Skeletal muscle satellite cell (primary cell): ENCODE results near the gene TM9SF4.
A peak's percentile ranks its signal among the peaks of the same experiment; 100 is the strongest.

Experiments used
- H3K27me3 ChIP-seq: 2 replicates; pipeline ENCODE4 v1.7.0; 2013; ENCODE audit warnings: low read length; ENCODE audit not compliant: control insufficient read depth, insufficient read depth
- H3K36me3 ChIP-seq: 2 replicates; pipeline ENCODE4 v1.7.0; 2013; ENCODE audit warnings: mild to moderate bottlenecking, control low read depth, low read length; ENCODE audit not compliant: insufficient read depth
- H3K4me1 ChIP-seq: 2 replicates; pipeline ENCODE4 v1.7.0; 2013; ENCODE audit warnings: low read length; ENCODE audit not compliant: control insufficient read depth, insufficient read depth
- H3K4me2 ChIP-seq: 2 replicates; pipeline ENCODE4 v1.7.0; 2013; ENCODE audit warnings: mild to moderate bottlenecking, low read length
- H3K4me3 ChIP-seq: 2 replicates; pipeline ENCODE4 v1.7.0; 2013; ENCODE audit warnings: low read length
- H3K9ac ChIP-seq: 2 replicates; pipeline ENCODE4 v1.7.0; 2013; ENCODE audit warnings: mild to moderate bottlenecking, low read depth, low read length, moderate library complexity
- H3K9me3 ChIP-seq: replicated peaks from 2 replicates; pipeline ENCODE4 v1.7.0; 2013; ENCODE audit warnings: mild to moderate bottlenecking, control low read depth, low read length

TM9SF4 gene

DNA sequence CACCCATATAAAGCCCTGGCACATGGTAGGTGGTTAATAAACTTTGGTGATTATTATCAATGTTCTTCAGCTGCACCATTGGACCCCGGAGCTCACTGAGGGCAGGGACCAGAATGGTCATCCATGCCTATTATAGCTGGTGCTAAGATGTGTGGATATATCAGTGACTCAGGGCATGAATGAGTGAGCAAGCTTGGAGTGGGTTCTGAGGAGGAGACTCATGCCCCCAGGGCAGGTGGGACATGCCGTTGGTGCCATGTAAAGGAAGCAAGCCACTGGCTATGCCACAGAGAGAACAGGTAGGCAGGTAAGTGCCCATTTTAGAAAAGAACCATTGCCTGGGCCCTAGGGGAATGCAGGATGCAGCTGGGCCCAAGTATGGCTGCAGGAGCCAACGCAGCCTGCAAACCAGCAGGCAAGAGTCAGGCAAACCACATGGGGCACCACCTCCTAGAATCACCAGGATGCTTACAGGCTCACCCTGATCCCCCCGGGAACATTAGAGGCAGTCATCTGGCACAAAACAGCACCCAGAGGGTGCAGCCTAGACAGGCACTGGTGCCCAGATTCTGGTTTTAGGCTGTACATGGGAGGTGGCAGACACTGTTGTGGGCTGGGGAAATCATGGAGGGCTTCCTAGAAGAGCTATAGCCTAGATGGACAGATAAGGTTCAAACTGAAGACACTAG lies 74.6 kb downstream of the TM9SF4 start:
- H3K9me3 ChIP-seq: no peaks in the 10 kb centered on the region
- no peak overlapping the region for H3K4me3 ChIP-seq

DNA sequence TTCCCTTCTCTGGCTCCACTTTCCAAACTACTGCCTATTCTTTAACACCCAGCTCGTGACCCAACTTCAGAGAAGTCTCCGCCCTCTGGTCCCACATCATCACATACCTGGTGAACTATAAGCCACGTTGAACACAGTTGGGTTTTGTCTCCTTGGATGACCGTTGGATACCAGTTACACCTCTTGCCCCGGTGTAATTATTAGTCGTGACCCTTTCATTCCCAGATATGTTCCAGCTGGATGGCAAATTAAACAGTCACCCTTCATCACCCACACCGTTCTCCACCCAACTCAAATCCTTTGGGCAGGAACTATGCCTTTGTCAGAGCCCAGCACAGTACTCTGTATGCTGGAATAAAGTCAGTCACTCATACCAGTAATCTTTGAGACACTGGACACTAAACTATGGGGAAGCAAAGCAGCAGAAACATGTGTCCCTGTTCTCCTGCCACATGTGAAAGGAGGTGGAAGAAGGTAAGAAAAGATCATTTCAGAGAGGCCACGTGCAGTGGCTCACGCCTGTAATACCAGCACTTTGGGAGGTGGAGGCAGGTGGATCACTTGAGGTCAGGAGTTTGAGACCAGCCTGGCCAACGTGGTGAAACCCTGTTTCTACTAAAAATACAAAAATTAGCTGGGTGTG lies 75.6 kb downstream of the TM9SF4 start:
- Histone ChIP-seq H3K36me3 (no peaks in the 10 kb centered on the region), H3K4me1 (peaks cover 8% of the 10 kb centered on the region), H3K9me3 (no peaks in the 10 kb centered on the region), H3K27me3 (no peaks in the 10 kb centered on the region), H3K4me3 (no peak overlapping the region), H3K9ac (no peak overlapping the region), H3K4me2 (no peak overlapping the region)

More for the DNA sequence above, 74.6 kb downstream of the TM9SF4 start:
- Histone ChIP-seq H3K36me3 (no peaks in the 10 kb centered on the region), H3K27me3 (no peaks in the 10 kb centered on the region), H3K9ac (no peak overlapping the region), H3K4me1 (peaks cover under 1% of the 10 kb centered on the region), H3K4me2 (no peak overlapping the region)

DNA sequence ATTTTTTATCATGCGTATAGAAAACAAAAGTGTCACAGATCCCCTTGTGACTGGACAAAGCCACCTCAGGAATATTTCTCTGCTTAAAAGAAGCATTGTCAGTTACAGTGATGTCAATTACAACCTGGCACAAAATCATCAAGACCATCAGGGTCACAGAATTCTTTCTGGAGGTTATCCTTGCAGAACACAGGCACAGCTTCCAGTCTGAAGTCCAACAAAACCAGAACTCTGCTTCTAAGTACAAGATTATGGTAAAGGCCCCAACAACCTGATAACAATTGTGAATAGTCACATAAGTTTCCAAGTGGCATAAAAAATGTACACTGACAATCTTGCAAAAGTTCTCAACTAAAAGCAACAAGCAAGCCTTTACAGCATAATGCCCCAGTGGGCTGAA lies 77.0 kb downstream of the TM9SF4 start:
- Histone ChIP-seq H3K4me1 (peaks cover 12% of the 10 kb centered on the region), H3K27me3 (no peaks in the 10 kb centered on the region), H3K9me3 (no peaks in the 10 kb centered on the region), H3K36me3 (no peaks in the 10 kb centered on the region), H3K4me2 (no peak overlapping the region), H3K9ac (no peak overlapping the region), H3K4me3 (no peak overlapping the region)

DNA sequence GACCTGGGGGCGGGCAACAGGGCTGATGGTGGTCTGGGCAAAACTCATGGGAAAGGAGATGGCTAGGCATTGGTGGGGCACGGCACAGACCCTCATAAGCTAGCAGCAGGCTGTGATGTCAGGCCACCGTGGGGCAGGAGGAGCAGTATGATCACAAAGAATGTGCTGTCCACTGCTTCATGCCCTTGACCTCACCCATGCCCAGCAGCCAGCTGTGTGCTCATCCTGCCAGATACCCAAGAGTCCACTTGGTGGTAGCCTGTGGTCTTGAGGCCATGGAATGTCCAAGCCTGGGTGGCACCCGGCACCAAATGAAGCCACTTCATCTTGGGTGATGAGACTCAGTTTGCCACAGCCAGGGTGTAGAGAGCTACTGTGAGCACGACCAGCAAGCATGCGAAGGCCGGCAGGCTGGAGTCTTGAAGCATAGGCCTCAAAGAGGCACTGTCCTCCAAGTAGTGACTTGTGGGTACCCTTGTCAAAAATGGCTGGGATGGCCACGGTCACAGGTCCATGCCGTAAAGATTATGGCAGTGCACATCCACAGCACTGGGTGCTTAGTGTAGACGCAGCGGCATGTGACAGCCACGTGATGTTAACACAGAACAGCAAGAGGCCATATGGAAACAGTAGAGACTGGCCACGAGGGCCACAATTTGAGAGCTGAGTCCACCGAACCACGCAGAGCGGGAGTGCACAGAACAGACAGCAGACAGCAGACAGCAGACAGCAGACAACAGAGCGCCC lies 79.0 kb downstream of the TM9SF4 start:
- H3K4me3 ChIP-seq: no peak overlapping the region
- peaks cover 12% of the 10 kb centered on the region for H3K4me1 ChIP-seq
- no peaks in the 10 kb centered on the region for H3K27me3 ChIP-seq
- H3K4me2 ChIP-seq: peak overlapping the region; percentile 89
- H3K9ac ChIP-seq: no peak overlapping the region
- no peaks in the 10 kb centered on the region for H3K9me3 ChIP-seq
- H3K36me3 ChIP-seq: peaks cover 4% of the 10 kb centered on the region

DNA sequence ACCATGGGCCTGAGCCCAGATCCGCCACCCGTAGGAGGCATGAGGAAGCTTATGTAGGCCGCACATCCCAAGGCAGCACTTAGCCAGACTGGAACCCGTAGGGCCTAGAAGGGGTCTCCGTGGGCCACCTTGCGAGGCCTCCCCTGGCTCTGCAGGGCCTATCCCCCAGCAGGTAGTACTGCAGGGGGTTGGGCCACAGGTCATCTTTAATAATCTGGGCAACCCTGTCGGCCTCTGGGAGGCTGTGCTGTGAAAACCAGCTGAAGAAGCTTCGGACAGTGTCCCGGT lies 79.6 kb downstream of the TM9SF4 start:
- Histone ChIP-seq H3K9me3 (no peaks in the 10 kb centered on the region), H3K27me3 (no peaks in the 10 kb centered on the region), H3K4me2 (peak overlapping the region; percentile 89), H3K36me3 (peaks cover 4% of the 10 kb centered on the region), H3K4me3 (peak overlapping the region; percentile 77), H3K4me1 (peaks cover 12% of the 10 kb centered on the region), H3K9ac (peak overlapping the region; percentile 92)

DNA sequence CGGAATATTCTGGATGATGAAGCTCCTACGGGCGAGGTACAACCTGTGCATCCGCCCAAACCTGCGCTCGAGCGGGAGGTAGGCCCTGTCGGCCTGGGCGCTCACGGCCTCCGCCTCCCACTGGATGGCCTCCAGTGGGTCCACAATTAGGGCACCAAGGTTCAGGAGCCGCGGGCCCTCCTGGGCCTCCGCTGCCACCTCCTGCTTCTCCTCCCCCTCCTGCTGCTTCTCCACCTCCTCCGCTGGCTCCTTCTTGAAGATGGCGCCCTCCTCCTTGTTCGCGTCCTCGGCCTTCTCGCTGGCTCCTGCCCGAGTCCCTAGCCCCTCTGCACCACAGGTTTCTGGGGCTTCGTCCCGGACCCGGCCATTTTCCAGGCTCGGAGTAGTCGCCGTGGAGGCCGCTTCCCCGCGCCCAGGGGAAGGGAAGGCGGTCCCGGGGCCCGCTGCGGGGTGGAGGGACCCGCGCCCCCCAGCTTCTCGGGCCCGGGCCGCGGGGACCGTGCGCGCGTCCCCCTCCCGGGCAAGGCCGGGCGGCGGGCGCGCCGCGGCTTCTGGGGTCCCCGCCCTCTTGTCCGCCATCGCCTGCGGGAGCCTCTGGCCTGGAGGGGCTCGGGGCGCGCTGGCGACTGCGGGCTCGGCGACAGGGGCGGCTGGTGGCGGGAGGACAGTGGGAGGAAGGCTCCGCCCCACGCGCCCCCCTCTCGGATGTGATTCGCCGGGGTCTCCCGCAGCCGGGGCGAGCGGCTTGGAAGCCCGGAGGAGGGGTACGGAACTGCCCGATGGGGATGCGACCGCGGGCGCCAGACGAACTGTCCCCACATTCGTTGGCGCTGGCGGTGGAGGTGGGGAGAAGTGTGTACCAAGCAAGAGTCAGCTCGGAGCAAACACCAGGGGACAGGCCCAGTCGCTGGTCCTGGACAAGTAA lies 80.4 kb downstream of the TM9SF4 start:
- H3K9ac ChIP-seq: peak overlapping the region; percentile 92

DNA sequence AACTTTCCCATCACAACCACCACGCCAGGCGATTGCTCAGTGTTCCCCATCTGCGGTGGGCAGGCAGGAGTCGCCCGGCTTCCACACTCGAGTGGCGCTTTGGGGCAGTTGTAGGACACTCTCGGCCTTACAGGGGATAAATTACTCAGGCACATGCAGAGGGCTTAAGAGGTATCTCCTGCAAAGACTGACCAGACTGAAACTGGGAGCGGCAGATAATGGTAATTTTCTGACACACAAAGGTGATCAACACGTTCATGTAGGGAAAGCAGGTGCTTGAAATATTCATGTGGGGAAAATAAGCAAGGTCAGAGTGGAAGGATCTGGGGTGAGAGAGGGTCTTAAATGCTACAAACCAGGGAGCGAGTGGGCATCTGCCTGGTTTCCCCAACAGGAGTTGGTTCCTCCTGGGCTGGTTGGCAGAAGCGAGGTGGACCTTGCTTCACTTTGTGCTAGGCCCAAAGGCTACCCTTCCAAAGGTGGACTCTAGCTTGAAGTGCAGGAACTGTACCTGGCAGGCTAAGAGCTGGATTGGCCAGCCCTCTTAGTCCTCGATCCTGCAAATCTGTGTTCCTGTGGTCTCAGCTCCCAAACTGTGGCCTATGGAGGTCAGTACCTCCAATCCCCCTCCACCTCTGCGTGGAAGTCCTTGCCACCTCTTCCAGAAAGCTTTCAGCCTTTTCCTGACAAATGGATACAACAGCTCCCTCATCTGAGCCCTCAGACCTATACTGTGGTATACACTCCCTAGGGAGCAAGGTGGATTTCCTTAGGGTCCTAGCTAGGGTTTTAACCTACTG lies 81.3 kb downstream of the TM9SF4 start:
- Histone ChIP-seq H3K4me2 (peak overlapping the region; percentile 89), H3K36me3 (peaks cover 14% of the 10 kb centered on the region), H3K27me3 (no peaks in the 10 kb centered on the region), H3K4me3 (peak overlapping the region; percentile 77), H3K9ac (peak overlapping the region; percentile 92), H3K4me1 (peaks cover 12% of the 10 kb centered on the region), H3K9me3 (no peaks in the 10 kb centered on the region)

More for the DNA sequence above, 80.4 kb downstream of the TM9SF4 start:
- H3K4me2 ChIP-seq: peak overlapping the region; percentile 89
- no peaks in the 10 kb centered on the region for H3K9me3 ChIP-seq
- no peaks in the 10 kb centered on the region for H3K27me3 ChIP-seq
- H3K36me3 ChIP-seq: peaks cover 6% of the 10 kb centered on the region
- H3K4me1 ChIP-seq: peaks cover 12% of the 10 kb centered on the region
- peak overlapping the region; percentile 77 for H3K4me3 ChIP-seq

DNA sequence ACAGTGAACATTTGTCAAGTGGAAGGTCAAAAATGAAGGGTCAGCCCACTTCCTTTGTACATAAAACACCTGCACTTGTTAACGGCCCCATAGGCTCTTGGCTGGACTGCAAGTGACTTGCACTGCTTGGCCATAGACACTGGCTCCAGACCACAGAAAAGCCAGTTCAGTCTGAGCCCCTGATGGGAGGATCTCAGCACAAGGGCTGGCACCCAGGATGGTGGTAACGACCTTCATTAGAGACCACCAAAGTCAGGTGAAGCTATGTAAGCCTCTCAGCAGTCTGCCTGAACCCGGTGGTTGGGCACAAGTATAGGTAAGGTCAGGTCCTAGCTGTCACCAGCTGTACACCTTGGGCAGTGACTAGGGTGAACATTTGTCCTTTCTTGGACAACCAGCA lies 81.9 kb downstream of the TM9SF4 start:
- no peak overlapping the region for H3K4me3 ChIP-seq
- no peak overlapping the region for H3K4me2 ChIP-seq
- no peaks in the 10 kb centered on the region for H3K9me3 ChIP-seq
- peaks cover 20% of the 10 kb centered on the region for H3K36me3 ChIP-seq
- no peaks in the 10 kb centered on the region for H3K27me3 ChIP-seq
- no peak overlapping the region for H3K9ac ChIP-seq
- H3K4me1 ChIP-seq: peaks cover 12% of the 10 kb centered on the region

DNA sequence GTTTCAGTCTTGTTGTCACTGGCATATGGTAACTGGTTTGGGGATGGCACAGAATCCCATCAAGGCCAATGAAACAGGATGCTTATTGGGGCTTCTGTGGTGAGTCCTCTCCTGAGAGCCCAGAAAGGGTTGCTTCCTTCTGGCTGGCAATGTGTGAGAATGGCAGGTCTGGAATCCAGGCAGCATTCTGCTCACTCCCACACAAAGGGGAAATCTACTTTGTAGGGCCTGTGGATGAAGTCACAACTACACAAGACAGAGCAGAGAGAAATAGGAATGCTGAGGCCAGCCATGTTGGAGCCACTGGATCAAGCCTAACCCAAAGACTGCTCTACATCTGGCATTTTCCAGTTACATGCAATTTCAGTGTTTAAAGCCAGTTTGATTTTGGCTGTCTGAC lies 82.4 kb downstream of the TM9SF4 start:
- Histone ChIP-seq H3K9ac (no peak overlapping the region), H3K4me3 (no peak overlapping the region), H3K4me2 (no peak overlapping the region), H3K27me3 (no peaks in the 10 kb centered on the region), H3K9me3 (no peaks in the 10 kb centered on the region), H3K36me3 (peaks cover 22% of the 10 kb centered on the region), H3K4me1 (peaks cover 12% of the 10 kb centered on the region)

DNA sequence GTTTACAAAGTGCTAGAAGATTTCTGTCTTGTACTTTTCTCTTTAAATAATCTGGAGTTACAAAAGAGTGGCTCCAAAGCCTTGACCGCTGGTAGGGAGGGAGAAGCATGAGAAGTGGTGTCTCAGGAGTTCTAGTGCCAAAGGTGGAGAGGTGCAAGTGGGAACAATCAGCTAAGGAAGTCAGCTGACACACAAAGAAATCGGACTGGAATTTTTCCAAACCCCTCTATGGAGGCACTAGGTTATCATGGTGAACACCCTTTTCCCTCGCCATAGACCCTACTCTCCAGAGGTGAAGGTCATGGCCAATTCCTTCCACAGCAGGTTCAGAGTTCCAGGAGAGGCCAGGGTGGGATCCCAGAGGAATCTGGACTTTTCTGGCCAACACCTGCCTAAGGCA lies 83.2 kb downstream of the TM9SF4 start:
- no peaks in the 10 kb centered on the region for H3K27me3 ChIP-seq
- no peak overlapping the region for H3K9ac ChIP-seq
- no peak overlapping the region for H3K4me3 ChIP-seq
- H3K4me1 ChIP-seq: peaks cover 12% of the 10 kb centered on the region
- no peak overlapping the region for H3K4me2 ChIP-seq
- H3K36me3 ChIP-seq: peaks cover 31% of the 10 kb centered on the region
- H3K9me3 ChIP-seq: no peaks in the 10 kb centered on the region
